GM18505 (cell line): ENCODE measurements around the gene KITLG.

Experiments used
- ATAC-seq: cut with Tn5 transposase; IDR thresholded peaks from one replicate; pipeline ENCODE4 v1.9.1; 2021; ENCODE audit not compliant: unreplicated experiment
- POLR2A ChIP-seq: IDR thresholded peaks from 4 replicates; pipeline ENCODE4 v1.6.1; 2011; ENCODE audit warnings: borderline replicate concordance; ENCODE audit not compliant: insufficient read depth, insufficient read length; ENCODE audit errors: extremely low read depth

KITLG gene

DNA sequence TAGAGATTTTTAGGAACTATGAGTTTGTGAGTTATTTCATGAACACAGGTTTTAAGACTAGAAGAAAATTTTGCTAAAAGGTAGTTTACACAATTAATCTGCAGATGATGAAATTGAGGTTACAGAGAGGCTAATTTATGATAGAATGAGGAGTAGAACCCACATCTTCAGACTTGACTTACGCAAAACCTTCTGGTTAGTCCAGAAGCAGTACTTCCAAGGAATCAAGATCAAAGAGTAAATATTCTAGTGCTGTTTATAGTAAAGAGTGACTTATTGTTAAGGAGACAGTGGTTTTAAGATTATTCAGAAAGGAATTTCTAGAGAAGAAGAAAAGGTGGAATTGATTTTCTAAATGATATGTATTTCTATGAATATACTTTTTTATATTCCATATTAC lies 10.6 kb upstream of the KITLG start:
- no peak for TF ChIP-seq POLR2A
- ATAC-seq = no peak

- TF ChIP-seq POLR2A = no peak
- no peak for ATAC-seq
Measured at GRCh38 chr12:88585077-88585476, 4.8 kb upstream of the KITLG start.

GRCh38 chr12:88579601-88580050 lies 645 bp downstream of the KITLG start:
- ATAC-seq = no peak
- no peak for TF ChIP-seq POLR2A

DNA sequence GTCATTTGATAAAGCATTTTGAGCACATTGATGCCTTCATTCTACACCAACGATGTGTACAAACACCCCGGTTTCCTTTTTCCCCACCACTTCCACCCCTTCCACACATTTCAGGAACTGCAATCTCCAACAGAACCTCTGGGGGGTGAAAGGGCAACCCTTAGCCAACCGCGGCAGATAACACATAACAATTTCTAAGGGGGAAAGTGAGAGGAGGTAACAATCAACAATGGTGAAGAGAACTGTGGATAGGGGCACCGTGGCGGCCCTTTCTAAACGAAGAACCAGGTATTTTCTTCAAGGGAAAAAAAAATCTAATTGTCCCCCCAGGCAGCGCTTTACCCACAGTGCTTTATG lies 1.1 kb downstream of the KITLG start:
- no peak for ATAC-seq
- no peak for TF ChIP-seq POLR2A

DNA sequence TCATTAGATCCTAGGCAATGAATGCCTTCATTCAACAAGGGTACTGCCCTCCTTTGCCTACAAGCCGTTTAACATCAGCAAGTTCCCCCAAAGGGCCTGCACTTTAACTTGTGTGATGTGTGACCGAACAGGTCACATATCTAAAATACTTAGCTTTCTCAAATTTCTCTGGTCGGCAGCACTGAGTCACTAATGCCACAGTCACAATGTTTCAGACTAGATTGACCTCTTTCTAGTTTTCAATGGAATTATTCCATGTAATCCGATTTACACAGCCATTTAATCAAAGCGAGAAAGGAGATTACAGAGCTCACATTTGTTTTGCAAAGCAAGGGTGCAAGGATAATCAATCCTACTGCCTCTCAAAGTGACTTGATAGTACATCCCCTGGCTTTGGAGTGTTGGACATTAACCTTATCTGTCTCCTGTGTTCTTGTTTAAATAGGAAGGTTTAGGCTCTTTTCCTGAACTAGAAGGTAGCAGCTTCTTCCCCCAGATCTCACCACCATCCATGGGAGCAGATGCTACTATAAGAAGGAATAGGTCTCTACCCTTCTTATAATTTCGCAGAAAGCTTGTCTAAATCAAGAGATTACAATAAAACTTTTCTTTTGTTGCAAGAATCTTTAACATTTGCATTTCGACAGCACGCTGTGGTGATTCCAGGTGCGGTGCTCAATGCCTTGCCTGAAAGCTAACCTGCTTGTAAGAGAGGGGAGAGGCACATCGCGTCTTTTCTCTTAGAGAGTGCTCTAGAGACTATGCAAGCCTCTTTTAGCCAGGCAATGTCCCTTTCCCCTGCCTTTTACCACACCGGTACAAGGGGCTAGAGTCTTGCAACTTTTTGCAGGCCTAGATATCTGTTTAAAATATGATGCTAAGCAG lies 1.8 kb downstream of the KITLG start:
- ATAC-seq = no peak
- no peak for TF ChIP-seq POLR2A

DNA sequence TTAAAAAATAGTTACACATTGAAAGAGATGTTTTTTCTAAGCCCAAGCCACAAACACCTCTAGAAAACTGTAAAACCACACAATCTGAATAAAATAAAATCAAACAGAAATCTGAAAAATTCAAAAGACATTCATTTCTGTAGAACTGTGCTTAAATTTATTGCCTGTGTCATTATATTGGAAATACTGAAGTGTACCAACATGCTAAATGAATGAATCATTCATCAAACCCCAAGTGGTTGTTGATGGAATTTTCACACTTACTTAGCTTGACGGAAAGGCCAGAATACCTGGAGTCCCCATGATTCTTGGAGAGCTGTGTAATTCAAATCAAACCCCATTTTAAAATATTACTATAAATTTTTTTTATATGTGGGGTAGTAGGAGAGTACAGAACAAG lies 2.7 kb downstream of the KITLG start:
- TF ChIP-seq POLR2A = no peak
- ATAC-seq = no peak

DNA sequence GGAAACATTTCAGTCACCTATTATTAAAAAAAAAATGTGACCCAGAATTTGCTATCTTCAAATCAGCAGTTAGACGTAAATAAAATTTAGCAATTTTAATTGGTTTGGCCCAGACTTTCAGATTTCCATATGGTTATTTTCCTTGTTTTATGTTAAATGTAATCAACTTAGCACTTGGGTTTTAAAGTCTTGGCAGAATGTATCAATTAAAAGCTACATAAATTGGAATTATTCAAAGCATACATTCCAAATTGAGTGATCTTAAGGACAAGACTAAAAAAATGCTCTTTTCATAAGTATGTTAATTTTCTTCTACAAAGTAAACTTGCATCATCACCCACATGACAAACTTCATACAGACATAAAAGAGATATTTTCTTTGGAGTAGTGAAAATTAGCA lies 3.4 kb downstream of the KITLG start:
- ATAC-seq = no peak
- TF ChIP-seq POLR2A = no peak

GRCh38 chr12:88575361-88575970 lies 4.8 kb downstream of the KITLG start:
- no peak for TF ChIP-seq POLR2A

DNA sequence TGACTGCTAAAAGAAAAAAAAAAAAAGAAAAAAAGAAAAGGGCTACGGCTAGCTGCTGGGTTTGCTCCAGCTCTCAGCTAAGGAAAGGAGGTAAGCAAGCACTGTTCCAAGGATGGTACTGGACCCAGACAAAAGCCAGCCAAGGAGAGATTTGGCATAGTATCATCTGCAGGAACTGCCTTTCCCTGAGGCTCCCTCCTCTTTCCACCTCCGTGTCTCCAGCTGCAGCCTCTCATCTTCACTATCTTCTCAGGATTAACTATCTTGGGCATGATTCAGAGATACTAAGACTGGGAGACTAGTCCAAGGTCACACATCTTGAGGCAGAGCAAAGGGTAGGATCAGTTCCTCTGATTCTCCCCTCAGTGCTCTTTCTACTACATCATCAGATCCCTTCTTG lies 6.0 kb downstream of the KITLG start:
- no peak for TF ChIP-seq POLR2A
- ATAC-seq = no peak

More at GRCh38 chr12:88575361-88575970, 4.8 kb downstream of the KITLG start:
- ATAC-seq = no peak

GRCh38 chr12:88573583-88573982 lies 6.7 kb downstream of the KITLG start:
- ATAC-seq = no peak
- no peak for TF ChIP-seq POLR2A

DNA sequence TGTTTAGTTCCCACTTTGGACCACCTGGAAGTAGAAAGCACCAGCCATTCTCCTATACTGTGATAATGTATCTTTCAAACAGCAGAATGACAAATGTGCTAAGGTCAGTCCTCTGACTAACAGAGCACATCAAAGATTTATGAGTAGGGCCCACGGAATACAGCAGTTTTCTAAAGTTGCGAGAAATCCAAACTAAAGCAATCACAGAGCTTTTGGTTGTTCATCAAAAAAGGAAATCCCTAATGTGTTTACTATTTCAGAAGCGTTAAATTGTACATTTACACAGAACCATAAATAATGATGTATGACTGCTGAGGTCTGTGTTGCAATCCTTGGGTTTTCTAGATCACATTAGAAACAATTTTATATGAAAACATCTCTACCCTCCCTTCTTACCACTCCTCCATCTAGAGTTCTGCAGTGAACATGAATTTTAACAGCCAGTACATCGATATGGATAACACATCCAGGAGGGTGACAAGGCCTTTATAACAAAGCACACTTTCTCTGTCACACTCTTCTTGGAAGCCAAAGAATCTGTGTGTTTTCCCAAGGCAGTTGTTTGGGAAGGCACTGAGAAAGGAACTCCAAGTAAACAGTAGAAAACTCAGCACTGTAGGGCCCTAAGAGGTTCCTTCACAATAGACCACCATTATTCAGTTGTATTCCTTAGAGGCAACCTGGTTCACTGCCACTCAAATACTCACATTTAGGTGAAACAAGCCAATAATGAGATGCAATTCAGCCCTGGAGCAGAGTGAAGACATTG lies 7.3 kb downstream of the KITLG start:
- no peak for TF ChIP-seq POLR2A
- no peak for ATAC-seq

DNA sequence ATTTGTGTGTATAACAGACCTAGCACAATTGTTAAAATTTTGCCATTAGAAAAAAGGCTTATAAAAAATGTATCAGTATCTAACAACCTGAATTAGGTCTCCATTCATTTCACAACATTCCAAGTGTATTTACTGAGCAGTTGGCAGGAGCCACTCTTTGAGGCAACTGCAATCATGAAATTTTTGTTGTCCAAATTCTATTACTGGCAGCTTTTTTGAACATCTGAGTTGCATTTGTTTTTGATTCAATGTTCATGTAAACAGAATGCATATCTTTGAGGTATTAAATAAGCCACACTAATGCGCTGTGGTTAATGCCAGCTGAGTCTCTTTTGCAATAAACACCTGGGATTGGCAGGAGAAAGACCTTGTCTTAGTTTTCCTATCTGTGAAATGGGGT lies 8.7 kb downstream of the KITLG start:
- TF ChIP-seq POLR2A = no peak
- no peak for ATAC-seq

DNA sequence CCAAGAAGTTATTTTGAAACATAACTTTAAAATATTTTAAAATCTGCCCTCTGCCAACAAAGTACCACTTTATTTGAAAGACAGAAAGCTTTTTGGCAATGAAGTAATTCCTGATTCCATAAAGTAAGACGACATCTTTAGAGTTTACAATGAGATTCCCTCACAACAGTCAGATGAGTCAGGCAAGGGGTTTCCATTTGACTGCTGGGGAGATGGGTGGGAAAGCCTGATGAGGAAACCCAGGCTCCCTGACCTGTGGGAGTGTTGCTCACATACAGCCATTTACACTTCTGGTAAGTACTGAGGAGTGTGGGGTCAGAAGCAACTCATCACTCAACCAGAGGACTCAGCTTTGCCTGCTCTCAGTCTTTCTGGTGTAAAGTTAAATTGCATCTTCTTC lies 10.2 kb downstream of the KITLG start:
- TF ChIP-seq POLR2A = no peak
- no peak for ATAC-seq
